HG02938 (cell line): Measurements from ENCODE around the gene REXO4.
"Not testable (repeated sequence)": the region's sequence is repeated elsewhere in the genome, so short reads cannot be mapped to it uniquely, and the experiment has no call there.

ENCODE experiments used
- ATAC-seq: cut with Tn5 transposase; IDR thresholded peaks from one replicate; pipeline ENCODE4 v1.9.1; 2021; ENCODE audit warnings: mild to moderate bottlenecking, moderate library complexity; ENCODE audit not compliant: unreplicated experiment

Gene REXO4

DNA sequence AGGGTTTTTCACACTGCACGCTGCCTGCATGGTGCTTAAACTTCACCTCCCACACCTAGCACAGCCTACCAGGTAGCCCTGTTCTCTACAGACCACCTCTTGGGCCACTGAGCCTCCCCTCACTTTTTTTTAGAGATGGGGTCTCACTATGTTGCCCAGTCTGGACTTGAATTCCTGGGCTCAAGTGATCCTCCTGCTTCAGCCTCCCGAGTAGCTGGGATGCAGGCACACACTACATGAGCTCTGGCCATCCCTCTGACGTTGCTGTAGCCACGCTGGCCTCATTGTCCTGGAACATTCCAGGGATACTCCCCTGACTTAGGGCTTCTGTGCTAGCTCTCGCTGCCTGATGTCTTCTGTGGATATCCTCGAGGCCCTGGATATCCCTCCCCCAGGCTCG, 34.8 kb upstream of the REXO4 start:
- ATAC-seq, result no peak

DNA sequence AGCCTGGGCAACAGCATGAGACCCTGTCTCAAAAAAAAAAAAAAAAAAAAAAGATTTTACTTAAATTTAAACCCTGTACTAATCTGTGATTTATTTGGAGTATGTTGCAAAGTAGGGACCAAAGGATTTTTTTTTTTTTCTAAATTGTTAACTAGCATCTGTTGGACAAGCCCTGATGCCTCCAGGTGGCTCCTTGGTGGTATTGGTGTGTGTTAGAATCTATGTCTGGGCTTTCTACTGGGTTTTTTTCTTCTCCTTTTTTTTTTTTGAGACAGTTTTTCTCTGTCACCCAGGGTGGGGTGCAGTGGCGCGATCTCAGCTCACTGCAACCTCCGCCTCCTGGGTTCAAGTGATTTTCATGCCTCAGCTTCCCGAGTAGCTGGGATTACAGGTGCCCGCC, 34.1 kb upstream of the REXO4 start:
- not testable (repeated sequence) for ATAC-seq

GRCh38 chr9:133449760-133450159, 31.9 kb upstream of the REXO4 start:
- ATAC-seq, result no peak

GRCh38 chr9:133448487-133448972, 30.7 kb upstream of the REXO4 start:
- no peak for ATAC-seq

GRCh38 chr9:133445293-133445969, 27.6 kb upstream of the REXO4 start:
- ATAC-seq, result no peak

DNA sequence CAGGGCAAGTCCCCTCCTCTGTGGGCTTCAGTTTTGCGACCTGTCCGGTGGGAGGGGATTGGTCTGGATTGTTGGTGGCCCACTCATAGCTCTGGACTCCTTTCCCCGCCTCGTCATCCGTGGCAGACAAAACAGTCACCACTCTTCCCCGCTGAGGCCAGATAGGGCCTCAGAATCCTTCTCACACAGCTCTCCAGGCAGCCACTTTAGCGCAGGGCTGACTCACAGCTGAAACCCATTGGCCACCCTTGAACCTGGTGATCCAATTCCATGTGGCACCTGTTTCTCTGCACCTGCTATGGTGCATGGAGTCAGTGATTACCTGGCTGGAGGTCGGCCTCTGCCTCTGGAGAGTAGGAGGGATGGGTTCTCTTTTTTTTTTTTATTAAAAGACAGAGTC, 26.2 kb upstream of the REXO4 start:
- ATAC-seq, result no peak

DNA sequence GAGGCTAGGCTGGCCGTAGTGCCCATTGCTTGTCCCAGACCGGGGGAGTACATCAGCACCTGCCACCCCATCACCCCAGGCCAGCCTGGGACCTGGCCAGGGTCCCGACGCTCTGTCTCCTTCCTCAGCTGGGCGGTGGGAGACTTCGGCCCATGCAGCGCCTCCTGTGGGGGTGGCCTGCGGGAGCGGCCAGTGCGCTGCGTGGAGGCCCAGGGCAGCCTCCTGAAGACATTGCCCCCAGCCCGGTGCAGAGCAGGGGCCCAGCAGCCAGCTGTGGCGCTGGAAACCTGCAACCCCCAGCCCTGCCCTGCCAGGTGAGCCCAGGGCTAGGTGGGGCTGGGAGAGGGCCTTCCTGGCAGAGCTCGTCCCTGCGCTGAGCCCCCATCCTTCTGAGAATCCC, 25.4 kb upstream of the REXO4 start:
- ATAC-seq, result no peak

- ATAC-seq, result no peak
Measured at GRCh38 chr9:133441571-133441970, 23.8 kb upstream of the REXO4 start.

DNA sequence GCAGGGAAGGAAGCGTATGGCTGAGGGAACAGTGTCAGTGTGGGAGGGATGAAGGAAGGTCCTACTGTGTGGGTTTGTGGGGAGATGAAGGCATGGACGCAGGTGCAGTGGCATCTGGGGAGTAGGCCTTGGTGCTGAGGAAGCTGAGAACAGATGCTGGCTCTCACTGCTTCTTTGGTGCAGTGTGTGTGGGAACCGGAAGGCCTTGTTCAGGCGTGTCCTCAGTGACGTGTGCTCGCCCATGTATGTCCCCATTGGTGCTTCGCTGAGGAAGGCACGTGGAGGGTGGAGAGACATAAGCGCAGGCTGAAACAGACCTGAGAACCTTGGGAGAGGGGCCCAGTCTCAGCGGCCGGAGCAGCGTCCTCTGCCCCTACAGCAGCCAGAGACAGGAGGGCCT, 23.1 kb upstream of the REXO4 start:
- no peak for ATAC-seq

GRCh38 chr9:133439337-133439736, 21.5 kb upstream of the REXO4 start:
- no peak for ATAC-seq

DNA sequence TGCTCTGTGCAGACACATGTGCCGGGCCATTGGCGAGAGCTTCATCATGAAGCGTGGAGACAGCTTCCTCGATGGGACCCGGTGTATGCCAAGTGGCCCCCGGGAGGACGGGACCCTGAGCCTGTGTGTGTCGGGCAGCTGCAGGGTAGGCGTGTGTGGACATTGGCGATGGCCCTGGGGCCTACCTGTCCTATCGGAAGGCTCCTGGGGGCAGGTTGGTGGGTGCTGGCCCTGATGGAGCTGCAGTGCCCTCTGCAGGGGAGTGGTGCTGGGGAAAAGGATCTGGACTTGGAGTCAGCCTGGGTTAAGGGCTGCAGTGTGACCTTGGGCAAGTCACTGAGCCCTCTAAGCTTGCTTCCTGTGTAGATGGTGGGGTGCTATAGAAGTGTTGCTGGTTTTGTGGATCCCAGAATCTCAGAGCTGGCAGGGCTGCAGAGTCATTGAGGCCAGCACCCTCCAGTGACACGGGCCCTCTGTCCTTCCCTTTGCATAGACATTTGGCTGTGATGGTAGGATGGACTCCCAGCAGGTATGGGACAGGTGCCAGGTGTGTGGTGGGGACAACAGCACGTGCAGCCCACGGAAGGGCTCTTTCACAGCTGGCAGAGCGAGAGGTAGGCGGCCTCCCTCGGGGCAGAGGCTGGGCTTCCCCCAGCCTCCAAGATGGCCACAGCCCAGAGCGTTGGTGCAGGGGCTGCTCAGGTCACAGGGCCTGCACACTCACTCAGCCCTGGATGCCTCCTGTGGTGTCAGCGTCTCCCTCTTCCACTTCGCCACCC, 20.1 kb upstream of the REXO4 start:
- no peak for ATAC-seq

DNA sequence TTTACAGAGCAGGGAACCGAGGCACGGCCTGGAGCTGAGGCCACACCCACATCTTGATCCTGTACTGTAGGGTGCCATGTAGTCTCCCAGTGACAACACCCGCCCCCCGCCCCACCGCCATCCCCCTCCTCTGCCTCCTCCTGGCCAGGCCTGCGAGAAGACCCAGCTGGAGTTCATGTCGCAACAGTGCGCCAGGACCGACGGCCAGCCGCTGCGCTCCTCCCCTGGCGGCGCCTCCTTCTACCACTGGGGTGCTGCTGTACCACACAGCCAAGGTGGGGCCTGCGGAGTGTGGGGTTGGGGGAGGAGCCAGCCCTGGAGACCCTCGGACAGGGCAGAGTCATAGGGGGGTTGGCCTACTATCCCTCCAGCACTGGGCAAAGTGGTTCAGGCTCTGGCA, 18.9 kb upstream of the REXO4 start:
- no peak for ATAC-seq

- no peak for ATAC-seq
Measured at GRCh38 chr9:133433351-133433843, 15.6 kb upstream of the REXO4 start.

GRCh38 chr9:133430244-133430643, 12.4 kb upstream of the REXO4 start:
- ATAC-seq, result no peak

GRCh38 chr9:133429641-133430161, 11.9 kb upstream of the REXO4 start:
- ATAC-seq, result no peak

DNA sequence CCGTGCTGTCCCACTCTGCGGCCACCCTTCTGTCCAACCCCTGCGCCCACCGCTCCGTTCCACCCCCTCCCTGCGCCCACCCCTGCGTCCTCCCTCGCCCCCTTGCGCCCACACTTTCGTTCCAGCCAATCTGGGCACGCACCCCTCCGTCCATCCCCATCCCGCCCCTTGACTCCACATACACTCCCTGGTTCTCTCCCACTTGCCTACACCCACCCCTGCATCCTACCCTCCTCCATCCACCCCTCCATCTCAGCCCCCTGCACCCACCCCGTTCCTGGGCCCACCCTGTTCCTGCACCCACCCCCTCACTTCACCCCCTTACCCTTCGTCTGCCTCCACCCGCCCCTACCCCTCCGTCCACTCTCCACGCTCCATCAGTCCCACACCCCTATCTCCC, 11.4 kb upstream of the REXO4 start:
- no peak for ATAC-seq

- no peak for ATAC-seq
Measured at GRCh38 chr9:133428617-133429101, 10.8 kb upstream of the REXO4 start.

DNA sequence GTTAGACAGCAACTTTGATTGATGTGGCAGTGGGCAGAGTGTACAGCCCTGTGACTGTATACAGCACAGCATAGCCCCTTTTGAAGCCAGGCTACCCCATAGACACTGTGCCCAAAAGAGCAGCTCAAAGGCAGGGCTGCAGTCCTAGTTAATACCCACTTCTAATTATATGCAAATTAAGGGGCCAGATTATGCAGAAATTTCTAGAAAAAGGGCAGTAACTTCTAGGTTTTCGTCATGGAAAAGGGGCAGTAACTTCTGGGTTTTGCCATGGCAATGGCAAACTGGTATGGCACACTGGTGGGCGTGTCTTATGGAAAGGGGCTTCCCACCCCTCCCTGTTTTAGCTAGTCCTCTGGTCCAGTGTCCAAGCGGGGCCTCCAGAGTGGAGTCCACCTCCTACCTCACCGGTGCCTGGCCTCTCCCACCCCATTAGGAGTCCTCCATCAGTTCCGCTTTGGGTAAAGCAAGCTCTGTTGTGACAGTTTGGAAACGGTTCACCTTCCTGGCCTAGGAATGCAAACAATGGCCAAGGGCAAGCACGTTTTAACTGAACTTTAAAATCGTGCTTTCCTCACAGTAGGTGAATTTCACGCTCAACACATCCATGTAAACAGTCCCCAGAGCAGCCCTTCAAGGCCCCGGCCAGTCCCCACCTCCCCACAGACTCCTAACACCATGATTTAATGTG, 10.0 kb upstream of the REXO4 start:
- ATAC-seq, result no peak

GRCh38 chr9:133426011-133426410, 8.2 kb upstream of the REXO4 start:
- ATAC-seq, result no peak

DNA sequence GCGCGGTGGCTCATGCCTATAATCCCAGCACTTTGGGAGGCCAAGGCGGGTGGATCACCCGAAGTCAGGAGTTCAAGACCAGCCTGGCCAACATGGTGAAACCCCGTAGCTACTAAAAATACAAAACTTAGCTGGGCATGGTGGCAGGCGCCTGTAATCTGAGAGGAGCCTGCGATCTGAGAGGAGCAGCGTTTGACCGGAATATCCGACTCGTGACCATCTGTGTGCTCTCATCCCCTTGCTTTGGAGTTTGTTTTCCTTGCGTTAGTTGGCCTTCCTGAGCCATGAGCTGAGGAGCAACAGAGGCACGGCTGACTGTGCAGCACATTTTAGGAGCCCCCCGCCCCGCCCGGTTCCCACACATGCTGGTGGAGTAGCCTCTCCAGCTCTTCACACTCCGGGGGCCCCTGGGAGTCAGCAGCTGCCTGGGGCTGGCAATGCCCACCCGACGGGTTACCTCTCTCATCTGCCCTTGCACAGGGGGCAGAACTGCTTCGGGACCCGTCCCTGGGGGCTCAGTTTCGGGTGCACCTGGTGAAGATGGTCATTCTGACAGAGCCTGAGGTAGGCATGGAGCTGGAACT, 7.3 kb upstream of the REXO4 start:
- ATAC-seq, result no peak

- ATAC-seq, result no peak
Measured at GRCh38 chr9:133424187-133424586, 6.4 kb upstream of the REXO4 start.
